Measurements from ENCODE around the gene GPC5. TPM values are rescaled to one million over a fixed set of nuclear protein-coding genes. Genes with fewer than 3 reads are reported as not detected.

Gene GPC5
- total RNA-seq, 1 donor from 2014 or later, result 8.7 TPM

- H3K9me3 ChIP-seq, result no peaks in the 10 kb centered on the region
- H3K27ac ChIP-seq, result no peak overlapping the region
- no peaks in the 10 kb centered on the region for H3K4me1 ChIP-seq
- no peaks in the 10 kb centered on the region for H3K27me3 ChIP-seq (ENCODE audit: low read depth)
- no peak for TF ChIP-seq CTCF (IDR thresholded peaks at IDR 0.05)
- intact Hi-C loops (cut with DNase I), result no loop called here
- ATAC-seq (no peak), DNase-seq (no peak)
- H3K36me3 ChIP-seq, result no peaks in the 10 kb centered on the region
- no peak overlapping the region for H3K4me3 ChIP-seq
Observed at GRCh38 chr13:91567485-91568207, 169.2 kb downstream of the GPC5 start.

- Histone ChIP-seq H3K9me3 (no peaks in the 10 kb centered on the region), H3K36me3 (no peaks in the 10 kb centered on the region), H3K27me3 (ENCODE audit: low read depth) (no peaks in the 10 kb centered on the region), H3K27ac (no peak overlapping the region), H3K4me3 (no peak overlapping the region), H3K4me1 (no peaks in the 10 kb centered on the region)
- intact Hi-C loops (cut with DNase I), result no loop called here
- ATAC-seq (no peak), DNase-seq (no peak)
- TF ChIP-seq CTCF (IDR thresholded peaks at IDR 0.05), result no peak
Observed at GRCh38 chr13:91571681-91572080, 173.3 kb downstream of the GPC5 start.

GRCh38 chr13:91572439-91572838 lies 174.0 kb downstream of the GPC5 start:
- Histone ChIP-seq H3K4me1 (no peaks in the 10 kb centered on the region), H3K27me3 (ENCODE audit: low read depth) (no peaks in the 10 kb centered on the region), H3K4me3 (no peak overlapping the region), H3K36me3 (no peaks in the 10 kb centered on the region), H3K9me3 (no peaks in the 10 kb centered on the region), H3K27ac (no peak overlapping the region)
- no peak for DNase-seq
- ATAC-seq, result no peak
- intact Hi-C loops (cut with DNase I), result no loop called here
- no peak for TF ChIP-seq CTCF (IDR thresholded peaks at IDR 0.05)

DNA sequence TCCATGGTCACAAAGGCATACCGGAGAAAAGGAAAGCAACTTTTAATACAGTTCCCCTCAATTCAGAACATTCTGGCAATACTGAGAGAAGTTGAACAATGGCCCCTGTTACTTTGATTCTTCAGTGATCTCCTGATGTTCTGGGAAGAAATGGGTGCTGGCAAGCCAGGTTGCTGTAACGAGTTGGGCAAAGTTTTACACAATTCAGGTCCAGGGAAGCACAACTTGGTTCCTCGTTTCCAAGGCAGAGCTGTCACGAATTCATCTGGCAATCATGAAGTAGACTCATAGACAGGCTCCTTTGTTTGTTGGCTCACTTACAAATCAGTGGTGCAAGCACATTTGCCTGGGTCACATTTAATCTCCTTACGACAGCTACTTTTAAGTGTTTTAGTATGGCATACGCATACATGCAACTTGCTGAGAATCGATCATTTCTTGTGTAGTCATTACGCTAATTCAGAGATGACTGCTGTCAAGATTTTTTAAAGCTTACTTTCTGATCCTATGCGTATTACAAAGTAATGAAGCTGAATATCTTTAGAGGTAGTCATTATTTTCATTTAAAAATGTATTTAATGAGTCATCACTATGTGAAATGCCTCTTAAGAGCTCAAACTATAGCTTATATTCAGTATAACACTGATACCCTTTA lies 174.7 kb downstream of the GPC5 start:
- no peak for DNase-seq
- no peaks in the 10 kb centered on the region for H3K27me3 ChIP-seq (ENCODE audit: low read depth)
- H3K4me3 ChIP-seq, result no peak overlapping the region
- intact Hi-C loops (cut with DNase I), result no loop called here
- no peaks in the 10 kb centered on the region for H3K36me3 ChIP-seq
- no peak for ATAC-seq
- no peaks in the 10 kb centered on the region for H3K9me3 ChIP-seq
- H3K4me1 ChIP-seq, result no peaks in the 10 kb centered on the region
- TF ChIP-seq CTCF (IDR thresholded peaks at IDR 0.05), result no peak
- no peak overlapping the region for H3K27ac ChIP-seq

DNA sequence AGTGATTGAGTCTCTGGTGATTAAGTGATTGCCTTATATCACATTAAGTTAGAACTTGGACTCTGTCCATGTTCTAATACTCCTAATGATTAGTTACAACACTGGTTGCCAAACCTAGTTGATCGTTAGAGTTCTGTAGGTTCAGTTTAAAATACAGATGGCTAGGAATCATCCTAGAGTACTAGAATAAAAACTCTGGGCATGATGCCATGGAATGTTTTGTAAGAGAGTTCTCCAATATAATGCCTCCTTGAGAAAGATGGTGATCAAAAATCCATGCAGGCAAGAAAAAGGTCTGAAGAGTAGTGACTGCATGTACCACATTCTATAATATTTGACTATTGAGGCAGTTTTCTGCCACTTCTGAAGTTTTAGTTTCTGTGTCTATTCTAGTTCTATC lies 176.3 kb downstream of the GPC5 start:
- no peak for TF ChIP-seq CTCF (IDR thresholded peaks at IDR 0.05)
- ATAC-seq (no peak), DNase-seq (no peak)
- no peaks in the 10 kb centered on the region for H3K4me1 ChIP-seq
- intact Hi-C loops (cut with DNase I), result no loop called here
- H3K27ac ChIP-seq, result no peak overlapping the region
- no peaks in the 10 kb centered on the region for H3K36me3 ChIP-seq
- H3K4me3 ChIP-seq, result no peak overlapping the region
- no peaks in the 10 kb centered on the region for H3K9me3 ChIP-seq
- no peaks in the 10 kb centered on the region for H3K27me3 ChIP-seq (ENCODE audit: low read depth)
